ENCODE results near the gene TGFB2. TPM values are rescaled to one million over a fixed set of nuclear protein-coding genes. Genes with fewer than 3 reads are reported as not detected.

TGFB2 gene
- total and polyA plus RNA-seq, 2 experiments from 2014 or later, result 0.31 to 1.4 TPM

- ATAC-seq, result no peak
- no peak overlapping the region for H3K27ac ChIP-seq (ENCODE audit: low read depth)
- no peaks in the 10 kb centered on the region for H3K36me3 ChIP-seq (ENCODE audit: insufficient read depth)
- Mint-ChIP-seq H3K4me1 (no peaks in the 10 kb centered on the region), H3K9me3 (no peaks in the 10 kb centered on the region), H3K27ac (no peak overlapping the region), H3K4me3 (no peak overlapping the region), H3K36me3 (ENCODE audit: low read depth) (no peaks in the 10 kb centered on the region), H3K27me3 (ENCODE audit: insufficient read depth, low read depth, poor library complexity) (peaks cover 1% of the 10 kb centered on the region)
- H3K4me2 ChIP-seq, result no peak overlapping the region
- no peak overlapping the region for H2AFZ ChIP-seq
- no peak overlapping the region for H3K4me3 ChIP-seq
- TF ChIP-seq, protein P1, sequence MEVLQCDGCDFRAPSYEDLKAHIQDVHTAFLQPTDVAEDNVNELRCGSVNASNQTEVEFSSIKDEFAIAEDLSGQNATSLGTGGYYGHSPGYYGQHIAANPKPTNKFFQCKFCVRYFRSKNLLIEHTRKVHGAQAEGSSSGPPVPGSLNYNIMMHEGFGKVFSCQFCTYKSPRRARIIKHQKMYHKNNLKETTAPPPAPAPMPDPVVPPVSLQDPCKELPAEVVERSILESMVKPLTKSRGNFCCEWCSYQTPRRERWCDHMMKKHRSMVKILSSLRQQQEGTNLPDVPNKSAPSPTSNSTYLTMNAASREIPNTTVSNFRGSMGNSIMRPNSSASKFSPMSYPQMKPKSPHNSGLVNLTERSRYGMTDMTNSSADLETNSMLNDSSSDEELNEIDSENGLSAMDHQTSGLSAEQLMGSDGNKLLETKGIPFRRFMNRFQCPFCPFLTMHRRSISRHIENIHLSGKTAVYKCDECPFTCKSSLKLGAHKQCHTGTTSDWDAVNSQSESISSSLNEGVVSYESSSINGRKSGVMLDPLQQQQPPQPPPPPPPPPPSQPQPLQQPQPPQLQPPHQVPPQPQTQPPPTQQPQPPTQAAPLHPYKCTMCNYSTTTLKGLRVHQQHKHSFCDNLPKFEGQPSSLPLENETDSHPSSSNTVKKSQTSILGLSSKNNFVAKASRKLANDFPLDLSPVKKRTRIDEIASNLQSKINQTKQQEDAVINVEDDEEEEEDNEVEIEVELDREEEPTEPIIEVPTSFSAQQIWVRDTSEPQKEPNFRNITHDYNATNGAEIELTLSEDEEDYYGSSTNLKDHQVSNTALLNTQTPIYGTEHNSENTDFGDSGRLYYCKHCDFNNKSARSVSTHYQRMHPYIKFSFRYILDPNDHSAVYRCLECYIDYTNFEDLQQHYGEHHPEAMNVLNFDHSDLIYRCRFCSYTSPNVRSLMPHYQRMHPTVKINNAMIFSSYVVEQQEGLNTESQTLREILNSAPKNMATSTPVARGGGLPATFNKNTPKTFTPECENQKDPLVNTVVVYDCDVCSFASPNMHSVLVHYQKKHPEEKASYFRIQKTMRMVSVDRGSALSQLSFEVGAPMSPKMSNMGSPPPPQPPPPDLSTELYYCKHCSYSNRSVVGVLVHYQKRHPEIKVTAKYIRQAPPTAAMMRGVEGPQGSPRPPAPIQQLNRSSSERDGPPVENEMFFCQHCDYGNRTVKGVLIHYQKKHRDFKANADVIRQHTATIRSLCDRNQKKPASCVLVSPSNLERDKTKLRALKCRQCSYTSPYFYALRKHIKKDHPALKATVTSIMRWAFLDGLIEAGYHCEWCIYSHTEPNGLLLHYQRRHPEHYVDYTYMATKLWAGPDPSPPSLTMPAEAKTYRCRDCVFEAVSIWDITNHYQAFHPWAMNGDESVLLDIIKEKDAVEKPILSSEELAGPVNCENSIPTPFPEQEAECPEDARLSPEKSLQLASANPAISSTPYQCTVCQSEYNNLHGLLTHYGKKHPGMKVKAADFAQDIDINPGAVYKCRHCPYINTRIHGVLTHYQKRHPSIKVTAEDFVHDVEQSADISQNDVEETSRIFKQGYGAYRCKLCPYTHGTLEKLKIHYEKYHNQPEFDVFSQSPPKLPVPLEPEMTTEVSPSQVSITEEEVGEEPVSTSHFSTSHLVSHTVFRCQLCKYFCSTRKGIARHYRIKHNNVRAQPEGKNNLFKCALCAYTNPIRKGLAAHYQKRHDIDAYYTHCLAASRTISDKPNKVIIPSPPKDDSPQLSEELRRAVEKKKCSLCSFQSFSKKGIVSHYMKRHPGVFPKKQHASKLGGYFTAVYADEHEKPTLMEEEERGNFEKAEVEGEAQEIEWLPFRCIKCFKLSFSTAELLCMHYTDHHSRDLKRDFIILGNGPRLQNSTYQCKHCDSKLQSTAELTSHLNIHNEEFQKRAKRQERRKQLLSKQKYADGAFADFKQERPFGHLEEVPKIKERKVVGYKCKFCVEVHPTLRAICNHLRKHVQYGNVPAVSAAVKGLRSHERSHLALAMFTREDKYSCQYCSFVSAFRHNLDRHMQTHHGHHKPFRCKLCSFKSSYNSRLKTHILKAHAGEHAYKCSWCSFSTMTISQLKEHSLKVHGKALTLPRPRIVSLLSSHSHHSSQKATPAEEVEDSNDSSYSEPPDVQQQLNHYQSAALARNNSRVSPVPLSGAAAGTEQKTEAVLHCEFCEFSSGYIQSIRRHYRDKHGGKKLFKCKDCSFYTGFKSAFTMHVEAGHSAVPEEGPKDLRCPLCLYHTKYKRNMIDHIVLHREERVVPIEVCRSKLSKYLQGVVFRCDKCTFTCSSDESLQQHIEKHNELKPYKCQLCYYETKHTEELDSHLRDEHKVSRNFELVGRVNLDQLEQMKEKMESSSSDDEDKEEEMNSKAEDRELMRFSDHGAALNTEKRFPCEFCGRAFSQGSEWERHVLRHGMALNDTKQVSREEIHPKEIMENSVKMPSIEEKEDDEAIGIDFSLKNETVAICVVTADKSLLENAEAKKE (CRISPR knock-in tag; IDR thresholded peaks at IDR 0.05), result no peak
- TF ChIP-seq REST (IDR thresholded peaks at IDR 0.05; ENCODE audit: unreplicated experiment) (no peak), ZNF331 (CRISPR knock-in tag; IDR thresholded peaks at IDR 0.05; ENCODE audit: low read depth) (no peak), STAT1 (IDR thresholded peaks at IDR 0.05; ENCODE audit: unreplicated experiment) (no peak), EZH2 (IDR thresholded peaks at IDR 0.05; ENCODE audit: low read depth, unreplicated experiment) (no peak), POLR2AphosphoS5 (IDR thresholded peaks at IDR 0.05; ENCODE audit: low read depth) (no peak), ETS1 (IDR thresholded peaks at IDR 0.05) (no peak), EZH2phosphoT487 (IDR thresholded peaks at IDR 0.05; ENCODE audit: unreplicated experiment) (no peak), CREB1 (CRISPR knock-in tag; IDR thresholded peaks at IDR 0.05; ENCODE audit: low read depth) (no peak), NANOG (IDR thresholded peaks at IDR 0.05; ENCODE audit: borderline replicate concordance) (no peak), JUNB (IDR thresholded peaks at IDR 0.05; ENCODE audit: unreplicated experiment) (no peak), ZNF114 (CRISPR knock-in tag; IDR thresholded peaks at IDR 0.05) (no peak)
- TF ChIP-seq, protein P2, sequence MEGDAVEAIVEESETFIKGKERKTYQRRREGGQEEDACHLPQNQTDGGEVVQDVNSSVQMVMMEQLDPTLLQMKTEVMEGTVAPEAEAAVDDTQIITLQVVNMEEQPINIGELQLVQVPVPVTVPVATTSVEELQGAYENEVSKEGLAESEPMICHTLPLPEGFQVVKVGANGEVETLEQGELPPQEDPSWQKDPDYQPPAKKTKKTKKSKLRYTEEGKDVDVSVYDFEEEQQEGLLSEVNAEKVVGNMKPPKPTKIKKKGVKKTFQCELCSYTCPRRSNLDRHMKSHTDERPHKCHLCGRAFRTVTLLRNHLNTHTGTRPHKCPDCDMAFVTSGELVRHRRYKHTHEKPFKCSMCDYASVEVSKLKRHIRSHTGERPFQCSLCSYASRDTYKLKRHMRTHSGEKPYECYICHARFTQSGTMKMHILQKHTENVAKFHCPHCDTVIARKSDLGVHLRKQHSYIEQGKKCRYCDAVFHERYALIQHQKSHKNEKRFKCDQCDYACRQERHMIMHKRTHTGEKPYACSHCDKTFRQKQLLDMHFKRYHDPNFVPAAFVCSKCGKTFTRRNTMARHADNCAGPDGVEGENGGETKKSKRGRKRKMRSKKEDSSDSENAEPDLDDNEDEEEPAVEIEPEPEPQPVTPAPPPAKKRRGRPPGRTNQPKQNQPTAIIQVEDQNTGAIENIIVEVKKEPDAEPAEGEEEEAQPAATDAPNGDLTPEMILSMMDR (conservative IDR thresholded peaks at IDR 0.05; ENCODE audit: low read depth in 2 of 2), result no peak
- no peaks in the 10 kb centered on the region for H4K20me1 ChIP-seq (replicated peaks; ENCODE audit: insufficient read depth)
- H3K9me2 ChIP-seq (ENCODE audit: insufficient read depth), result 0 out of 2 replicates have a peak, but pooled peaks cover 4% of the 10 kb centered on the region
- H3F3A ChIP-seq (replicated peaks; ENCODE audit: low read depth), result no peaks in the 10 kb centered on the region
- no peak for DNase-seq (ENCODE audit: low spot score)
- H3K4me1 ChIP-seq (ENCODE audit: insufficient read depth), result no peaks in the 10 kb centered on the region
- no peaks in the 10 kb centered on the region for H3K27me3 ChIP-seq (ENCODE audit: insufficient read depth)
- H3K79me2 ChIP-seq (replicated peaks; ENCODE audit: insufficient read depth), result no peaks in the 10 kb centered on the region
These were observed 88.6 kb downstream of the TGFB2 start for GRCh38 chr1:218433744-218434143.

Data from GM23338 (cell line).